ENCODE measurements around the gene ADD3.
"Not testable (repeated sequence)": the region's sequence is repeated elsewhere in the genome, so short reads cannot be mapped to it uniquely, and the experiment has no call there.

ADD3 gene

DNA sequence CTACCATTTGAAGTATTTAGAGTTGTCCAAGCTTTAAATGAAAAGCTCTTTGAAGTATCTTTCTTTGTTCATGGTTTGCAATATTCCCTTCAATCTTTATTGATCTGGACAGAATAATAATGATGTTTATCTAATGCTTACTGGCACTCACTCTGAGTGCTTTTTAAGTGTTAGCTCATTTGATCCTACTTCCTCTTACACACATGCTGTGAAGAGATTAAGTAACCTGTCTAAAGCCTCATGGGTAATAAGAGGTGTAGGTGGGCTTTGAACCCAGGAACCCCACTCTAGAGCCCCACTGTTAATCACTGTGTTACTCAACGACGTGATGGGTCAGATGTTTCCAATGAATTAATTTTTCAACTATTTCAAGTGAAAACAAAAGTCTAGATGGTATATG, 31.1 kb upstream of the ADD3 start:
- no peak for FAIRE-seq

DNA sequence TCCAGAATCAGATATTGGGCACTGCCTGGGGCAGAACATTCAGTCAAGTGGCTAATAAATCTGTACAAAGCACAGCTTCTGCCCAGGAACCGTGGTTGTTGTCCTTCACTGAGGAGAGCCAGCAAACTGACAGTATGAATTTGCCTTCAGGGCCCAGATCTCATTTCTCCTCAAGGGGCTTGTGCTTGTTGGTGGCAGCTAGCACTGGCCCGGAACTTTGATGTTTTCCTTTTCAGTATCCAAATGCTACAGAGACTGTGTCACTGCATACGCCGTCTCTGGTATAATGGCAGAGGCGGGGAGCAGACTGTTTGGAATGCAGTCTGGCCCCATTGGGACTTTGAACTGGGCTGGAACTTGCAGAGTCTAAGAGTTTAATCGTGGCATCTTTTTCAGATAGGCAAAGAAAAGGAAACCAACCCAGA, 30.4 kb upstream of the ADD3 start:
- FAIRE-seq: no peak

DNA sequence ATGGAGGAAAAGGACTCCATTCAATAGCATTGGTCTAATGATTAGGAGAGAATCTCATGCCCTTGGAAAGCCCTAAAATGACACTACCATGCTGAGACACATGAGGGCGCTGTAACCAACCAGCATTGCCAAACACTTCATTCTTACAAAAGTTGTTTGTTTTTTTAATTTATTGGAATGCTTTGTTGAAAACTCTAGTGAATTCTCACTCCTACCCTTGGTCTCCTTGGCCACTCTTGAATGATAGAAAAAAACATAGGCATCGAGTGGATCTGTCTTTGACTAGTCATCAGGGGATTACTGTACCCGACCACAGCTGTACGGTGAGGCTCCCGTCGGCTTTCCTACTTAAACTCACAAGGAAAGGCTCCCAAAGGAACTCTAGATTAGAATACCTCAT, 29.3 kb upstream of the ADD3 start:
- no peak for FAIRE-seq

DNA sequence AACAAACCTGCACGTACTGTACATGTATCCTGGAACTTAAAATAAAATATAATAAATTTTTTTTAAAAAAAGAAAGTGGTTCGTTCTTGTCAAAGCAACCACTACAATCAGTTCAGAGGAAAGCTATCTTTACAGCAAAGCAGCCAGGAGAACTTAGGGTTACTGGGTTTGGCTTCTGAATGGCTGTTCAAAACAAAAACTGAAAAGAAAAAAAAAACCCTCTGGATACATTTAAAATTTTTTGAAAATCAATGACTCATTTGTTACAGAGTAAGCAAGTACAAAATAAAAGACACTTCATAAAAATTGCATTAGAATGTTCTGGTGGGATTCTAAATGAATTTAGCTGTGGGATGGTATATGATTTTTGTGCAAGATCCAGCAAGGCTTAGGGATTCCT, 28.6 kb upstream of the ADD3 start:
- no peak for FAIRE-seq

DNA sequence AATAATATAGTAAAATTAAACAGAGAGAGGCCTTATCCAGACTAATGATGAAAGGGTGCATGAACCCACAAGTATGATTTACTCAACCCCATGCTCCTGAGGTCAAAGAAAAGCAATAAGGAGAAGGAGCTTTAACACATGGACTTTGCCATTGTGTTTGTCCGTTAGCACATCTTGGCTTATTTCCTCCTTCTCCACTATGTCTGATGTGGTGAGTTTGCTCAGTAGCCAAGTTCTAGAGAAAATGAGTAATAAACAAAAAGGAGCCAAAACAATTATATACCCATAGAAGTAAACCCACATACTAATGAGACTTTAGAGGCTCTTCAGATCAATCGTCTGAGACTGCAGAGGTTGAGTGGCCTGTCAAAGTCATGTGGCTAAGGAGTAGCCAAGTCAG, 26.1 kb upstream of the ADD3 start:
- FAIRE-seq: no peak

DNA sequence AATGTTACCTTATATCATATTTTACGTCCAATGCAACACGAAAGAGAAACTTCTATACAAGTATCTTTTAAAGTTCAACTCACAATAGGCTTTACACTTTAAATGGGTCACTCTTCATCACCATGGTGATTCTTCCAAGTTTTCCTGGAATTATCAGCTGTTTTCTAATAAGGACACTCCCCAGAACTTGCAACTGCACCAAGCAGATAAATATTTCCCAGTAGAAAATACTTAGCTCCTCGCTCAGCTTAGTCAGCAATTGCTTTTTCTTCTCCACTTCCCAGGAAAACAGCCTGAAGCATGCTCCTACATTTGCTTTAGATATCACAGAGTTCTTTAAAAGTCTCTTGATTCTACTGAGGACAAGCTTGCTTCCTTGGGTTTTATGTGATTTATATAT, 25.7 kb upstream of the ADD3 start:
- no peak for FAIRE-seq

DNA sequence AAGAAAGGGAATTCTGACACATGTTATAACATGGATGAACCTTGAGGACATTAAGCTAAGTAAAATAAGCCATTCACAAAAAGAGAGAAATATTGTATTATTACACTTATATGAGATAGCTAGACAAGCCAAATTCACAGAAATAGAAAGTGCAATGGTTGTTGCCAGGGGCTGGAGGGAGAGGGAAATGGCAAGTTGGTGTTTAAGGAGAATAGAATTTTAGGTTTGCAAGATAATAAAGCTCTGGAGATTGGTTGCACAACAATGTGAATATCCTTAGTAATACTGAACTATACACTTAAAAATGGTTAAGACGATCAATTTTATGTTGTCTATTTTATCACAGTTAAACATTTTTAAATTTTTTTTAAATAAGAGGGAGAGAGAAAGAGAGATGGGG, 25.0 kb upstream of the ADD3 start:
- FAIRE-seq: no peak

DNA sequence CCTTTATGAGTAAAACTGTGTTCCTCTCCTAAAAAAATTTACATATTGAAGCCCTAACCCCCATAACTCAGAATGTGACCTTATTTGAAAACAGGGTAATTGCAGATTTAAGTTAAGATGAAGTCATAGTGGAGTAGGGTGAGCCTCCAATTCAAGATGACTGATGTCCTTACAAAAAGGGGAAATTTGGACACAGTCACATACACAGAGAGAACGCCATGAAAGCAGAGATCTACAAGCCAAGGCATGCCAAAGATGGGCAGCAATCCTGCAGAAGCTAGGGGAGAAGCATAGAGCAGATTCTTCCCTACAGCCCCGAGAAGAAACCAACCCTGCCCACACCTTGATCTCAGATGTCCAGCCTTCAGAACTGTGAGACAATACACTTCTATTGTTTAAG, 23.8 kb upstream of the ADD3 start:
- no peak for FAIRE-seq

DNA sequence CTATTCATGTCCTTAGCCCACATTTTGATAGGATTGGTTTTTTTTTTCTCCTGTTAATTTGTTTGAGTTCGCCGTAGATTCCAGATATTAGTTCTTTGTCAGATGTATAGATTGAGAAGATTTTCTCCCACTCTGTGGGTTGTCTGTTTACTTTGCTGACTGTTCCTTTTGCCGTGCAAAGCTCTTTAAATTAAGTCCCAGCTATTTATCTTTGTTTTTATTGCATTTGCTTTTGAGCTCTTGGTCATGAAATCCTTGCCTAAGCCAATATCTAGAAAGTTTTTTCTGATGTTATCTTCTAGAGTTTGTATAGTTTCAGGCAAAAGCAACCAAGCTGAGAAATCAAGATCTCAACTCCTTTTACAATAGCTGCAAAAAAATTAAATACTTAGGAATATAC, 22.0 kb upstream of the ADD3 start:
- not testable (repeated sequence) for FAIRE-seq

DNA sequence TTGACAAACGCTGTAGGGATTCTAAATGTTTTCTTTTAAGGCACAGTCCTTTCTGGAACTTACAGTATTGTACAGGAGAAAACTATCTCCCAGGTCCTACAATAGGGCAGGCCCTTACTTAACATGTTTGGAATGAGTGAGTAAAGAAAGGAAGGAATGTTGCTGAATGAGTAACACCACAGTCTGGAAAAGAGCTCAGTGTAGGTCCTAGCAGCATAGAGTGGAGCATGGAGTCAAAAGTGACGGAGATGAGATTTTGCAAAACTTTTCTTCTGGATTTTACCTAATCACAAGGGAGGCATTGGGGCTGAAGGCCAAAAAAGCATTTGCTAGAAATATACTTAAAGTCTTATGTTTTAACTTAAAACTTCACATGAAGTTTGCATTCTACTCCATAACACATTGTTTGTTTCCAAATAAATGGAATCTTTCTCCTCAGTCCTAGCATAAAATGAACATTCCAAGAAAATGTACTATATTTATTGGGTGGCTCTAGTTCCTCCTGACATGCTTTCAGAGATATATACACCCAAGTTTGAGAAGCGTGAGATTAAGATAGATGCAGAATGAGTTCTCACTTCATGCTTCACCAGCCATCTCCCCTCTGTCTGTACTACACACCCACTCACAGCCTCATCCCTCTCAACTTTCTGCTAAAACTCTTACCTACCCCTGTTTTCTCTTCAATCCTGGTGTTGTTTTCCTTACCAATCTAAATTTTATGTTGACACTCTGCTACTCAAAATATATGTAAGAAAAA, 20.2 kb upstream of the ADD3 start:
- FAIRE-seq: no peak

DNA sequence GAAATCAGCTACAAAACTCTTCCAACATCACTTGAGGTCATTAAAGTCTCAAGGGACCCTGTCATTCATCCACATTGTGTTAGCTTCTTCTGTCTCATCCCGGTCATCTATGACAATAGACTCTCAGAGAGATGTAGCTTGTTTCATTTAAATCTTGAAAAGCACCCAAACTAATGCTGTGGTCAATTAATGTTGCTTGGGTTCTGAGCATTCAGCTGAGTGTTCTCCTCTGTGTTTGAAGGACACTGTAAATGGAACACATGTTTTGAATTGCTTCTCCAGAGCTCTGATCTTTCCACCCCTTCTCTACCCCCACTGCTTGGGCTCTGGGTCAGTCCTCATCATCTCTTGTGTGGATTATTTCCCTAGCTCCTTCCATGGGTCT, 19.6 kb upstream of the ADD3 start:
- FAIRE-seq: no peak

DNA sequence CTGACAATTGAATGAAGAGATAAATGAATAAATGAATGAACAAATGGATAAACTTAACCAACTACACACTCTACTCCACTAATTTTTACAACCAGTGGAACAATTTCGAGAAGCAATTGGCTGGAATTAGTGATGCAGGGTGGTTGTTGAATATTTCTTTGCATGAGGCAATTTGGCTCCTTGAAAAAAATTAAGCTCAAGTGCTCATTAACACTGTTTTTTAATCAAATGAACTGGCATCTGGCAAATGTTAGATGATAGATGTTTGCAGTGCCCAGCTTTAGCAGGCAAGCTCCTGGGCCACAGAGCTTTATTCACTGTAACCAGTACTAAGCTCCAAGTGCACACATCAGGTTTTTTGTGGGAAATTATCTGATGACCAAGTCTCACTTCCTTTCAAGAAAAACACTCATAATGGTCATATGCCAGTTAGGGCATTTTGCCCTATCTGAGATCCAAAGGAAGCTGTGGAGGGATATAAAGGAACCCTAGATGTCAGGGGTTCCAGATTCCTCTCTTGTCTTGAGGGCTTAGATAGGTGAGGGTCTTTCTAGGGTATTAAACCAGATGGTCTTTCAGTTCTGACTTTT, 16.4 kb upstream of the ADD3 start:
- no peak for FAIRE-seq

DNA sequence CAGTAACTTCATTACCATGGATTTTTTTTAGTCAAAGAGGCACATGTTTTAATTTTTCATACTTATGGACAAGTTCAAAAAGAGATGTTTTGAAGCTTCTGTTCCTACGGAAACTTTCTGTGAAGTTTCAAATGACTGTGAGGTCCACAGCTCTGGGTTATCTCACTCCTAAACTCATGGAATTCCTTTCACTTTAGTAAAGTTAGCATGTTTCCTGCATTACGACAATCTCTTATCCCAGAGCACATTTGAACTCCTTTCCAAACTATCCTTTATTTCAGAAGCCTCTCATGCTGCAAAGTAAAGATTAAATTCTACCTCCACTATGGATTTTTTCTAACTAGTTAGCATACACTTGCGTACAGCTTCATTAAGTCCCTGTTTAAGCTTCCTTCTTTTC, 15.3 kb upstream of the ADD3 start:
- no peak for FAIRE-seq

DNA sequence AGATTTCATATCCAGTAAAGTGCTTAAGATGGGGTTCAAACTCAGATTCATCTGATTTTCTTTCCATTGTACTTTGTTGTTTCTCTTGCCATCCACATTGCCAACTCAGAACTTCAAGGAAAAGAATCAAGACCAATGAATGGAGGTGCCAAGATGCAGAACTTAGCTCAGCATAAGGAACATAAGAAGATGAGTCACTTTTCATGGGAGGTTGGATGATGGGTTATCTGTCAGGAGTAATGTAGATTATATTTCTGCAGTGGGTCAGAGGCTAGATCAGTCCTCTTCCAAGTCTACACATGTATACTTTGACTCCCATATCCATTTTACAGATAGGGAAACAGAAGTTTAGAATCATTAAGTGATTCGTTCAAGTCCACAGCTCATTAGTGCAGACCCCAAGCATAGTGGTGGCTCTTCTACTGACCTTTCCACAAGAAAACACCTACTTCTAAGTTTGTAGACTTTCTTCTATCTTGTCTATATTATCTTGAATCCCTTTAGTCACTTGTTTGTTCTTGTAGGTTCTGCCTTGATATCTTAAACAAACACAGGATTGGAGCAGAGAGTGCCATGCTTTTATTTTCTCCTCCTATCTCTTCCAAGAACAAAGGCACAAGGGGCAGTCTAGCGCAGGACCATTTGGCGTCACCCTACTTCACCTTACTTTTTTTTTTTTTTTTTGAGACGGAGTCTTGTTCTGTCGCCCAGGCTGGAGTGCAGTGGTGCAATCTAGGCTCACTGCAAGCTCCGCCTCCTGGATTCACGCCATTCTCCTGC, 14.0 kb upstream of the ADD3 start:
- FAIRE-seq: no peak

DNA sequence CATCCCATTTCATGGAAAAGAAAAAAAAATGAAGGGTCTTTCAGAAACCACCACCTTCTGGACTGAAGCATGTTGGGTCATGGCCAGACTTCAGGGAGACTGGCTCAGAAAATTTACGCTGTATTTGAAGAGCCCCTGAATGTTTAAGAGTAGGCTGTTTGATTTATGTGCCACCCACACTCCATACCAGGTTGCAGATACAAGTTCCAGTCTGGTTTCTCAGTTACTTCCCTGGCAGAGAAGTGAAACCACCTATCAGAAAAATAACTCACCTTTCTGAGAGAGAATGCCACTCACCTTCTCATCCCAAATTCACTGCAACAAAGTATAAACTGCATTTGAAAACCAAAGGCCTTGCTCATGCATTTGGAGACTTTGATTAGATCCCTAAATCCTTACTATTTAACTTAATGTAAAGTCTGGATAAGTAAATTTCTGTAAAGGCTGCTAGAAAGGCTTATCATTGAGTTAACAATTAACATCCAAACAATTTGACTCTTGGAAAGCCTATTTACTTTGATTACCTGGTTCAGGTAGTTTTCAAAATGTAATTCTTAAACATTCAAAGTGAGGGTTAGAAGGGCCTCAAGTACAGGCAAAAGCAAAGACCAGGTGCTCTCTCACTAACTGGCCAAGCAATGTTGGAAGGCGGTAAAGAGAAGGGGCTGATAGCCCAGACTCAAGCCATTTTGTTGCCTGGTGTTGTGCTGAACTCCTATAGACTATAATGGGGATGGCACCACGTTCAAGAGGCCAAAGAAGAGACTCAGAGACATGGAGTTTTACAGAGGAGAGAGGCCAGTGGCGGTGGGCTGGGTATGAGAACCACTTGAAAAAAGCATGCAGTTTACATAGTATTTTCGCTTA, 12.8 kb upstream of the ADD3 start:
- no peak for FAIRE-seq

DNA sequence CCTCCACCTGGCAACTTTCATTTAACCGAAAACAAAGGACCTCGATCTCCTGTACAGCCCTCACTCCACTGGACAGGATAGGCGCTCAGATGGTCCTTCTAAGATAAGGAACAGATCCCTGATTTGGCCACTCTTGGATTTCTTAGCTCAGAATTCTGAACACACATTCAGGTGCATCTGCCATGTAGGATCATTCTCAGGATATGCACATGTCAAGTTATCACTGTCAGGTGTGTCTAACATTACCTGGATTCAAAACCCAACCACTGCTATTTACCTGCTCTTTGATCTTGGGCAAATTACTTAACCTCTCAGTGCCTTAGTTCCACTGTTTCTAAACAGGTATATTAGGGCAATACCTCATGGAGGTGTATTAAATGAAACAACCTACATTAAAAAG, 12.2 kb upstream of the ADD3 start:
- FAIRE-seq: no peak

DNA sequence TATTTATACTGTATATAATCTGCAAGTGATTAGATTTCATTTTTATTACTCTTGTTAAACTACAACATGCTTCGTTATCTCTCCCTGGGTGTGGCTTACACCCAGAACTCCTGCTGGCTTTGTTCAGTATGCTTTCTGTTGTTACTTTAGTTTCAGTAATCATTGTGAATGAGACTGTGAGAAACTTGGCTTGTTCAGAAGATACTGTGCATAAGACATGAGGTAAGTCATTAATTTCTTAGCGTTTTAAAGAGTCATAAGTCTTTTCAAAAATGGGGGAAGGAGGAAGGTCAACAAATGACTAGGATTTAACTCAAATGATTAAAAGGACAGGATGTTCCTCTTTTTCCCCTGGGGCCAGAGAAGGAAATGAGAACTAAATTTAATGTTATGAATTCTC, 11.6 kb upstream of the ADD3 start:
- no peak for FAIRE-seq

DNA sequence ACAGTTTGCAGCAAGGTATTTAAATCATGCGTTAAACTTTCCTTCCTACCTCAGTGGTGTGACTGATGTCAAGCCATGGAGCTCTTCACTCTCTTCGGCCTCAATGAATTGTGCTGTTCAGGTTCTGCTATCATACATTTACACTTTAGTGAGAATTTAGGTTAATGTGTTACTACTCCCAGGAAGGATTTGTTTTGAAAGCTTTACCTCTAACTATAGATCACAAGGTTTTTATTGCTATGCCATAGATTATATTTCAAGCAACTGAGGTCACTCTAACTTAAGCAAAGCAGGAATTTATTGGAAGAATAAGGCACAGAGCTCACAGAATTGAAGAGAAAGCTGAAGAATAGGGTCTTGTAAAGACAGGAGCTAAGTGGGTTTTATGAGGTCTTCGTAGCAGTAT, 11.0 kb upstream of the ADD3 start:
- no peak for FAIRE-seq

DNA sequence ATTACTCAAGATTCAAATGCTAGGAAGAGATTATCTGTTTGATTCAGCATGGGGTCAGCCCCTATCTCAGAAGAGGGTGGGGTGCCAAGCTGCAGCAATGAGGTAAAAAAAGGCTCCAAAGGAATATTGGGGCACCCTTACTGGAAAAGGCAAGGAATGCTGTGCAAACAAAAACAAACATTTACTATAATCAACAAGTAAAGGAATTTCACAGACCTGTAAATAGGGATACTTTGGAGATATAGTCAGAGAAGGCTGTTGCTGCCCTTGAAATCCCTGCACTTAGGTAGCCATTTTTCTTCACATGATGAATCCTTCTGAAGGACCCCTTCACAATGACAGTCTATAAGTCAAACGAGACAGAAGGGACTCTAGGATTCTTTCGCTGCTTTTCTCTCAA, 10.6 kb upstream of the ADD3 start:
- FAIRE-seq: no peak

DNA sequence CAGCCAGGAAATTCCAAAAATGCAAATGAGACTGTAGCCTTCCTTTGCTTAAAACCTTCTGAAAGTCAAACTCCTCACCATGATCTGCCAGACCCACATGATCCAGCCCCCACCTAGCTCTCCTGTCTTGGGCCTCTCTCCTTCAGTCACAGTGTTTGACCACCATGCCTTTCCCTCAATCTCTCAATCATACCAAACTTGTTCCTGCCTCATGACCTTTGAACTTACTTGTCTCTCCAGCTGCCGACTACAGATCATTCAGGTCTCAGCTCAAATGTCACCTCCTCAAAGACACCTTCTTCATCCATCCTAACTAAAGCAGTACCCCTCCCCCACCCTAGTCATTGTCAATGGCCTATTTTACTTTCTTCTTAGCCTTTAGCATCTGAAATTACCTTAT, 9.3 kb upstream of the ADD3 start:
- FAIRE-seq: no peak

DNA sequence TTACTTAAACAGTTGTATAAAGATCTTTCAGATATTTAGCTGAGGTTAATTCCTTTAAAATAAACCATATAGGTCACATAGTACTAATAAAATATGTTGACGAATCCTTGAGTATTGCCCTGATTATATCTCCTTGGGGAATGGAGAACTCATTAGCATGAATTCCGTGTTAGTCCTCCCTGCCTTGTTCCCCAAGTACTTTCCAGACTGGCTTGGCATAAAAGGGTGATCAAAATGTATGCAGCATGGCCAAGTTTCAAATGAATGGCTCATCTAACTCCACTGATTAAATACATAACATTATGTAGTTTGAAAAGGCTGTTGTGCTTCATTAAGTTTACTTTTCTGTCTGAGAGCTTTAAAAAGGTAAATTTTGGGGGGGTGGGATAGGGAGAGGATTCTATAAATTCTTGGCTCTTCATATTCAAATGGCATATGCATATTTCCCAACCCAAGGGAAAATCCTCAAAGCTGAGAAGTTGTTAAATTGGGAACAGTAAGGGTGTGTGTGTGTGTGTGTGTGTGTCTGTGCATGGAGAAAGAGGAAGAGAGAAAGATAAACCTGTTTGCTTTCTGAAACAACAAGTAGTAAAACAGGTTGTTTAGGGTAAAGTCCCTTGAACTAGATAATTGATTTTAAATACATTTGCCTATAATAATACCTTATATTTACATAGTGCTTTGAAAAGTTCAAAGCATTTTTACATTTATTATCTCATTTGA, 4.8 kb upstream of the ADD3 start:
- no peak for FAIRE-seq

DNA sequence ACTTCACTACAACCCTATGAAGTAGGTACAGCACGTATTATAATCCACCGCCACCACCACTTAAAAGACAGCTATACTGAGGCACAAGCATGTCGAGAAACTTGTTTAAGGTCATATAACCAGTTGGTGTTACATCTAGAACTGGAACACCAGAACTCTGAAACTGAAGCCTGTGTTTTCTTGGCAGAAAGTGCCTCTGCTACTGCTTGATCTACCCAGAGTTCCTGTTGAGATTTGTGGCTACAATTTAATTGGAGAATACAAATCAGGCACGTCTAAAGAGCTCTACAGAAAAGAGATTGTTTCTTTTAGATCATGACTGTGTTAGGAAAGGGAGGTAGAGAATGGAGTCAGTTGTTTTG, 4.3 kb upstream of the ADD3 start:
- FAIRE-seq: no peak

DNA sequence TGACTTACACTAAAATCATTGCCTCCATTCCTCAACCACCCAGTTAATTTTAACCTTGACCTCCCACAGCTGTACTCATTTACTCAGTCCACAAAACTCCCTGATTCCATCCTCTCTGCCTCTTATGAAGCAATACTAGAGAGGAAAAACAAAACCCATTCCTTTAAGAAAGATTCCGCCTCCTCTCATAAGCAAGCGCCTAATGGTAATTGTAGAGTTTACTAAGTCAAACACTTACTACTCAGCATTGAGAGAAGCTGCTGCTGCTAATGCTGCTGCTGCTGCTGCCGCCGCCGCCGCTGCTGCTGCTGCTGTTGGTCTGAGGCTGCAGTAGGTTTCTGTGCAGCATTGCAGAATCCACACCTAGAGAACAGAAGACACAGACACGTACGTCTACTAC, 2.1 kb upstream of the ADD3 start:
- FAIRE-seq: no peak

All from A204.1 (cell line).